ENCODE data around the gene CEP43. TPM values are rescaled to one million over a fixed set of nuclear protein-coding genes. Genes with fewer than 3 reads are reported as not detected.

CEP43 gene
- total RNA-seq, 1 experiment from 2014 or later: 35.4 TPM

- Histone ChIP-seq H3K9me3 (ENCODE audit: control insufficient read depth, insufficient read depth, low read depth, low read length) (no peaks in the 10 kb centered on the region), H3K27ac (ENCODE audit: low read length) (no peak overlapping the region), H3K4me3 (ENCODE audit: low read depth in 2 of 2, low read length in 2 of 2) (no peak overlapping the region), H3K27me3 (ENCODE audit: control insufficient read depth, insufficient read depth, low read length) (no peaks in the 10 kb centered on the region), H3K36me3 (ENCODE audit: control insufficient read depth, insufficient read depth, low read length) (no peaks in the 10 kb centered on the region), H3K4me1 (ENCODE audit: control insufficient read depth, insufficient read depth, low read length) (peaks cover 7% of the 10 kb centered on the region)
- DNase-seq (ENCODE audit: low read depth, low spot score) (no peak), ATAC-seq (no peak)
- POLR2A ChIA-PET: no interaction called here
- TF ChIP-seq TCF7L2 (IDR thresholded peaks at IDR 0.05; ENCODE audit: low read depth, low read length) (no peak), REST (IDR thresholded peaks at IDR 0.05; ENCODE audit: insufficient read depth in 1 of 2, low read depth in 2 of 2, low read length in 1 of 2) (no peak), CTCF (IDR thresholded peaks at IDR 0.05) (no peak), SIN3A (IDR thresholded peaks at IDR 0.05; ENCODE audit: borderline replicate concordance, insufficient read depth, low read depth, low read length) (no peak), POLR2AphosphoS5 (IDR thresholded peaks at IDR 0.05; ENCODE audit: low read depth, low read length) (no peak)
- intact Hi-C loops (cut with micrococcal nuclease; ENCODE audit: unreplicated experiment): no loop called here
- CTCF ChIA-PET: interaction anchor here (0.6 to 2.3 kb wide), 2 partner anchors 132 to 178 kb away, joined by 3 to 13 read pairs; no protein-coding TSS in a partner anchor
- no TSS peak for BruUV-seq (replicated peaks)
- in situ Hi-C loops (cut with HindIII; ENCODE audit: low pct_unique_long_range_greater_than_20kb, low sequenced_read_pairs): no loop called here
These were observed 46.4 kb upstream of the CEP43 start for GRCh38 chr6:166952567-166953486.

DNA sequence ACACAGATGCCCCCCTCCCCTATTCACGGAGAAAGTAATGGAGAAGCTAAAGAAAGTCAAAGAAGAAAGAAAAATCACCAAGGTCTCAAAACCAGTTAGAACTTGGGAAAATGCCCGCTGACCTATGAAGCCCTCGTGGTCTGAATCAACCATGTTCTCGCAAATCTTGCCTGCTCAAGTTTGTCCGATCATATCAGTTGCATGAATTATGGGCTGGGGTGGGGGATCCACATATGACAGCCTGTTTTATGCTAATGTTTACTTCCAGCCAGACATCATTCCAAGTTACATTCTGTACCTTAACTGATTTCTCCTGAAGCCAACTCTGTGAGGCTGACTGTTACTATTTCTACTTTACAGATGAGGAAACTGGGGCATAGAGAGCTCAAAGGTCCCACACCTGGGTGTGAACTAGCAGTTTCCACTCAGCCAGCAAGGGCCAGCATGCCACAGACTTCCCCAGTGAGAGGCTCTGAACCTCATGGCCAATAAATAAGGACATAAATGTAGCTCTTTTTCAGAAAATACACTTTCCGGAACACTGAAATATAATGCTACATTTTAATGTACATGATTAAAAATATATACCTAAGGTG lies 45.0 kb upstream of the CEP43 start:
- intact Hi-C loops (cut with micrococcal nuclease; ENCODE audit: unreplicated experiment): no loop called here
- CTCF ChIA-PET: interaction anchor here (0.6 kb wide), 1 partner anchor 35 kb away, joined by 4 read pairs; no protein-coding TSS in a partner anchor
- in situ Hi-C loops (cut with HindIII; ENCODE audit: low pct_unique_long_range_greater_than_20kb, low sequenced_read_pairs): no loop called here

More for the DNA sequence above, 45.0 kb upstream of the CEP43 start:
- Histone ChIP-seq H3K9me3 (ENCODE audit: control insufficient read depth, insufficient read depth, low read depth, low read length) (no peaks in the 10 kb centered on the region), H3K27ac (ENCODE audit: low read length) (no peak overlapping the region), H3K4me1 (ENCODE audit: control insufficient read depth, insufficient read depth, low read length) (peaks cover 7% of the 10 kb centered on the region), H3K36me3 (ENCODE audit: control insufficient read depth, insufficient read depth, low read length) (no peaks in the 10 kb centered on the region), H3K27me3 (ENCODE audit: control insufficient read depth, insufficient read depth, low read length) (no peaks in the 10 kb centered on the region), H3K4me3 (ENCODE audit: low read depth in 2 of 2, low read length in 2 of 2) (no peak overlapping the region)
- POLR2A ChIA-PET: no interaction called here
- BruUV-seq (replicated peaks): no TSS peak
- DNase-seq (ENCODE audit: low read depth, low spot score) (no peak), ATAC-seq (no peak)
- TF ChIP-seq TCF7L2 (IDR thresholded peaks at IDR 0.05; ENCODE audit: low read depth, low read length) (no peak), SIN3A (IDR thresholded peaks at IDR 0.05; ENCODE audit: borderline replicate concordance, insufficient read depth, low read depth, low read length) (no peak), POLR2AphosphoS5 (IDR thresholded peaks at IDR 0.05; ENCODE audit: low read depth, low read length) (no peak), CTCF (IDR thresholded peaks at IDR 0.05) (no peak), REST (IDR thresholded peaks at IDR 0.05; ENCODE audit: insufficient read depth in 1 of 2, low read depth in 2 of 2, low read length in 1 of 2) (no peak)
